H4 (cell line): ENCODE measurements around the gene GMPPA. TPM values are rescaled to one million over a fixed set of nuclear protein-coding genes. Genes with fewer than 3 reads are reported as not detected.

ENCODE experiments used
- DNase-seq: peaks from one replicate; pipeline ENCODE4 v3.0.0-alpha.2; 2015; ENCODE audit warnings: low spot score
- total RNA-seq: library from RNA; depleted of rRNA; stranded (reverse); fragments of >200 nt; shearing (Covaris generic); gene quantifications from 2 replicates; pipeline ENCODE4 v1.2.3, GENCODE V29; 2014

Gene GMPPA
- total RNA-seq, 1 experiment from 2014 or later, result 74.0 TPM

DNA sequence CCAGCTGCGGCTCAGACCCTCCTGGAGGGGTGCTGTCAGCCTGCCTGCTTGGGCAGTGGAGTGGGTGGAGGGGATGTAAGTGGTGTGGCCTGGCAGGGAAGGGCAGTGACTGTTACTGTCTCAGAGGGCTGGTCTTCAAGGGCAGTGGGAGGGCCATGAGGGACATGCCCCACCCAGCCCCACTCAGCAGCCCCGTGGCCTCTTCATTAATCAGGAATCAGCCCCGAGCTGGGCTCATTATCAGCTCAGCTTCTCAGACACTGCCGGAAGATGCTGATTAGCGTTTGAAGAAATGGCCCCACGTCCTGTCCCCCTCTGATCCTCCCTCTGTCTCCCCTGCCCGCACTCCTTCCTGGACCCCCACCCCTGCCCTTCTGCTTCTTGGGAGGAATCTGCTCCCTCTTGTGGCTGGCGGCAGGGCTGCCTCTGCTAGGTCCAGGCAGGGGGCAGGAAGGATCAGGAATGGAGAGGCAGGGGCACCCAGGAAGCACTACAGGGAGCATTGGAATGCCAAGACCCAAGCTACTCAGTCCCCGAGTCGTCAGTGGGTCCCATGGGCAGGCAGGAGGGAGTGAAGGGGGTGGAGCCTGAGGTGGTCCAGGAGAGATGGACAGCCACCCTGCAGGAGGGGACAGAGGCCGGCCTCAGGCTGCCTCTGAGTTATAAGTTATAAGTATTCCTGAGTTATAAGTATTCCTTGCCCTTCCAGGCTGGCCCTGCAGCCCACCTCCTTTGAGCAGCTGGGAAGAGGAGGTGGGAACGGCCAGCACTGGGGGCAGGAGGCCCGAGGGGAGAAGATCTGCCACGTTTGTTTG lies 22.6 kb downstream of the GMPPA start:
- DNase-seq, result peak; percentile 52

GRCh38 chr2:219522111-219523030 lies 23.7 kb downstream of the GMPPA start:
- DNase-seq, result peak; percentile 34

DNA sequence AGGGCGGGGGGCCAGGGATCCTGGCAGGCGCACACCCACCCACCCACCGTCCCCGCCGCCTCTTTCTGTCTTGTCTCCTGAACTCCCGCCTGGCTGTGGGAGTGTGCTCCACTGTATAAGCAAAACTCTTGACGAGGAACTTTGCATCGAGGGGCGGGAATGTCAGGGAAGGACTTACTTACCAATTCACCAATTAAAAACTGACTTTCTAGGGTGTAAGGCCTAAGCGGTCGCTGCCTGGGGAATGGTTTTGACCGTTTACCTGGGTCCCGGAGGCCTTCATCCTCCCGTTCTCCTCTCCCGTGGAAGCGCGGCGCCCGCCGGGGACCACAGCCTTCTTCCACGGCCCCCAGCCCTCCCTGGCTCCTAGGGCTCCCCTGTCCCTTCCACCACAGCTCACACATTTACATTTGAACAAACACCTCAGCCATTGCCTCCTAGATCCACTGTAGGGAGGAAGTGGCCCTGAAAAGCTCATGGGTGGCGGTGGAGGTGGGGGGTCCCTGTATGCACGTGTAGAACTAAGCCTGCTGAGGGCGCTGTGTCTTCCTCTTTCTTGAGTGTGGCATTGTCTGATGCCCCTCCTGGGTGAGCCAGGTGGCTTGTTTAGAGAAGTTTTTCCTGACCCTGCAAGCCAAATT lies 24.5 kb downstream of the GMPPA start:
- DNase-seq, result no peak

GRCh38 chr2:219524817-219525216 lies 26.1 kb downstream of the GMPPA start:
- no peak for DNase-seq

GRCh38 chr2:219525533-219526232 lies 27.0 kb downstream of the GMPPA start:
- DNase-seq, result no peak

GRCh38 chr2:219526320-219527075 lies 27.8 kb downstream of the GMPPA start:
- no peak for DNase-seq

GRCh38 chr2:219527076-219527394 lies 28.3 kb downstream of the GMPPA start:
- DNase-seq, result no peak

DNA sequence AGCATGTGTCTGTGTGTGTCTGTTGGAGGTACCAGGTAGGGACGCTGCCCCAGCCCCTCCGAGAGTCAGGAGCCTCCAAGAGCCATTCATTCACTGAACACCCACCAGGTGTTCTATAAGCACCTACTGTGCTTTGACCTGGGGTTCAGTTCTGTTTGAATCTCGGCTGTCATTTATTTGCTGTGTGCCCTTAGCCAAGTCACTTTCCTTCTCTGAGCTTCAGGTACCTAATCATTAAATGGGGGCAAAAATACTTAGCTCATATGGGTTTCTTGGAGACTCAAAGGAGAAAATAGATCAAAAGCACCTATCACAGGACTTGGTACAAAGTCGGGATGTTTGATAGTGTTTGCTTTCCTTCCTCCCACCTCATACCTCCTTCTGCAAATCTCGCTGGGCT lies 28.8 kb downstream of the GMPPA start:
- no peak for DNase-seq

DNA sequence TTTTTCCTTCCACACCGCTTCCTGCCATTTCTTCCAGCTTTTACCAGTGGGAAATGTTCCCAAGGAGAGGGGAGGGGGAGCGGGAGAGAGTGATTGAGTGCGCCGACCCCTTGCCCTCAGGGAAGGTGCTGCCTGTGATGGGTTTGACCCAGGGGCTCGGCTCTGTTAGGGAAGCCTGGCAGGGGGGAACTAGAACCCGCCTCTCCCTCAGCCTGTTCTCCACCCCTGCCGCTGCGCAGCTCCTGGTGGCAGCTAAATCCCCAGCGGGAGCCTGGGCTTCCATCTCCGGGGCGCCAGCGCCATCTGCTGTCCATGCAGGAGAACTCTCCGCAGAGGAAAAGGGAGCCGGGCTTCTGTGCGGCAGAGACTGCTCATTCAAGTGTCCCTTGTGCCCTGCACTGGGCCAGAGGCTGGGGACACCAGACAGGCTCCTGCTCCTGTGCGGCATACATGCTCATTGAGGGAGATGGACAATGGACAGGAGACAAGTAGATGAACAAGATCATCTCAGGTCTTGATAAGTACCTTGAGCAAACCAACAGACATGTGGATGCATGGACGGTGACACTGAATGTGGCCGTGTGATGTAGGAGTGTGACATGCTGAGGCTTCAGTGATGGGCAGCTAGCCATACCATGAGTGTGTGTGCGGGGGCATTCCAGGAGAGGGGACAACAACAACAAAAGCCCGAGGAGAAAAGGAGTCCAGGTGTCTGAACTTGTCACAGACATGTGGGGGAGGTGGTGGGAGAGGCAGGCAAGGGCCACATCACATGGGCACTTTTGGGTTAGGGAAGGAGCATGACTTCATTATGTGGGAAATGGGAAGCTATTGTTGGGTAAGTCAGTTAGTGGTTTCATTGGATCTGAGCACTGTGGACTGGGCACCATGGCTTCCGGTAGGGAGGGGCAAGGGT lies 31.6 kb downstream of the GMPPA start:
- peak; percentile 72 for DNase-seq

GRCh38 chr2:219531639-219532377 lies 33.1 kb downstream of the GMPPA start:
- DNase-seq, result no peak

DNA sequence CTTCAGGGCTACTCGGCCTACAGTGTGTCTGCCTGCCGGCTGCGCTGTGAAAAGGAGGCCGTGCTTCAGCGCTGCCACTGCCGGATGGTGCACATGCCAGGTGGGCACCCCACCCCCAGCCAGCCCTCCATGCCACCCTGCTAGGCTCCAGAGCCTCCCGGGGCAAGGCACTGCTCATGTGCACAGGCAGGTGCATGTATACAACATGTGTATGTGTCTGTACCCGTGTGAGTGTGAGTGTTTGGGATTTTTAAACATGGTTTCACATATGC lies 33.6 kb downstream of the GMPPA start:
- DNase-seq, result no peak

DNA sequence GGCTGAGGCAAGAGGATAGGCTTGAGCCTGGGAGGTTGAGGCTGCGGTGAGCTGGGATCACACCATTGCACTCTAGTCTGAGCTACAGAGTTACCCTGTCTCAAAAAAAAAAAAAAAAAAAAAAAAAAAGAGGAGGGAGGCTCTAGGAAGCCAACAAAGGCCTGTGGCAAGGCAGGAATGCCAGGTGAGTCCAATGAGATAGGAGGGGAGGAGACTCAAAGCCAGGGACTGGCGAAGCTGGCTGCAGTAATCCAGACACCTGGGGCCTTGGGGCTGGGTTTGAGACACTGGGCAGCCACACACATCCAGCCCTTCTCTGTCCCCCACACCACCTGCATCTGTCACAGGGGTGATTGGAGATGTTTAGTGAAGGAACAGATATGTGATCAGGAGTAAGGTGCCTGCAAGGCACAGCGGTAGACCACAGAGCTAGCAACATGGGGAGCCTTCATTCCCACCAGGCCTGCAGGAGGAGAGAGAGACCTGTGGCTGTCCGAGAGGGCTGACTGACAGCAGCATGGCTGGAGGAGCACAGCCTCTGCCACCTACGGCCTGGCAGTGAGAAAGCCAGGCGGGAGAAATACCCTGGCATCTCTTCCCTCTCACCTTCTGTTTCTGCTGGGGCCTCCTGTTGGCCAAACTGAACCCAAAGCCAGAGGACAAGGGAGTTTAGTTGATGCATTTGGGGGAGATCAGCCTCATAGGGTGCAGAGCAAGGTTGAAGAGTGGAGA lies 35.4 kb downstream of the GMPPA start:
- no peak for DNase-seq

GRCh38 chr2:219536425-219536824 lies 37.7 kb downstream of the GMPPA start:
- DNase-seq, result no peak

DNA sequence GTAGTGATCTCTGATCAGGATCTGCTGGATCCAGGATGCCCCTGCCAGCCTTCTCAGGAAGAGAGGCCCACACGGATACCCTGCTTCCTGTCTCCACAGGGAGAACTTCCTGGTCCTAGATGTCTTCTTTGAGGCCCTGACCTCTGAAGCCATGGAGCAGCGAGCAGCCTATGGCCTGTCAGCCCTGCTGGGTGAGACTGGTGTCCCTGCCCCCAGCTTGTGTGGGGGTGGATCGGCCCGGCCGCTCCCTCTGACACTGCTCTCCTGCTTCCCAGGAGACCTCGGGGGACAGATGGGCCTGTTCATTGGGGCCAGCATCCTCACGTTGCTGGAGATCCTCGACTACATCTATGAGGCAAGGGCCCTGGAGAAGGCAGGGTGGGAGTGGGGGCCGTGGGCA lies 38.3 kb downstream of the GMPPA start:
- no peak for DNase-seq

- no peak for DNase-seq
Observed at GRCh38 chr2:219537657-219538488, 39.2 kb downstream of the GMPPA start.

- DNase-seq, result no peak
Observed at GRCh38 chr2:219538504-219538951, 39.8 kb downstream of the GMPPA start.

- DNase-seq, result no peak
Observed at GRCh38 chr2:219538956-219539788, 40.5 kb downstream of the GMPPA start.
